Natural killer cell (primary cell): ENCODE data around the gene TBC1D10A. TPM values are rescaled to one million over a fixed set of nuclear protein-coding genes. Genes with fewer than 3 reads are reported as not detected.

ENCODE experiments used
- ATAC-seq, 3 donors: fragments of 150-1000 bp in 2 of 3; fragments of 200-7000 bp in 1 of 3; cut with Tn5 transposase; 1 replicate in 1 of 3; 2 replicates in 2 of 3; pipeline ENCODE4 v1.10.0; 2021; ENCODE audit warnings: mild to moderate bottlenecking in 2 of 3, moderate library complexity in 2 of 3
- DNase-seq, 2 donors: peaks; one replicate each; pipeline versions ENCODE4 v3.0.0 to v3.0.0-alpha.2; 2013 to 2021; ENCODE audit warnings: mixed read lengths in 1 of 2
- H3K27ac ChIP-seq: one replicate; pipeline ENCODE4 v1.5.1; 2013; ENCODE audit warnings: mild to moderate bottlenecking, low read length
- H3K27me3 ChIP-seq: one replicate; pipeline ENCODE4 v1.6.1; 2013; ENCODE audit warnings: low read length; ENCODE audit not compliant: control insufficient read depth, insufficient read depth
- H3K36me3 ChIP-seq: one replicate; pipeline ENCODE4 v1.6.1; 2013; ENCODE audit warnings: low read length; ENCODE audit not compliant: control insufficient read depth, insufficient read depth
- H3K4me1 ChIP-seq: one replicate; pipeline ENCODE4 v1.6.1; 2013; ENCODE audit warnings: low read length; ENCODE audit not compliant: control insufficient read depth, insufficient read depth
- H3K4me3 ChIP-seq: one replicate; pipeline ENCODE4 v1.5.1; 2013; ENCODE audit warnings: low read length
- H3K9me3 ChIP-seq: one replicate; pipeline ENCODE4 v1.6.1; 2013; ENCODE audit warnings: low read length; ENCODE audit not compliant: control insufficient read depth, insufficient read depth
- H3K27ac Mint-ChIP-seq, 2 donors: one replicate each; pipeline ENCODE4 v1.8.0; 2022; ENCODE audit warnings: mild to moderate bottlenecking in 2 of 2, mixed read lengths in 2 of 2, moderate library complexity in 1 of 2
- H3K27me3 Mint-ChIP-seq, 2 donors: one replicate each; pipeline ENCODE4 v1.8.0; 2022; ENCODE audit warnings: low read depth in 2 of 2, mixed read lengths in 2 of 2
- H3K36me3 Mint-ChIP-seq: one replicate; pipeline ENCODE4 v1.8.0; 2022; ENCODE audit warnings: mixed read lengths
- H3K4me1 Mint-ChIP-seq, 2 donors: one replicate each; pipeline ENCODE4 v1.8.0; 2022; ENCODE audit warnings: mixed read lengths in 2 of 2
- H3K4me3 Mint-ChIP-seq: one replicate; pipeline ENCODE4 v1.8.0; 2022; ENCODE audit warnings: mild to moderate bottlenecking, moderate library complexity, mixed read lengths
- H3K9me3 Mint-ChIP-seq, 2 donors: one replicate each; pipeline ENCODE4 v1.8.0; 2022; ENCODE audit warnings: mixed read lengths in 2 of 2
- CTCF ChIP-seq: fragments of 200-600 bp; IDR thresholded peaks from one replicate; pipeline ENCODE4 v1.8.0; 2022; ENCODE audit warnings: antibody characterized with exemption
- WGBS: methylation state at CpG from one replicate; pipeline ENCODE4 v1.1.7; 2013; ENCODE audit warnings: missing lambda C conversion rate; ENCODE audit not compliant: insufficient coverage; 5-methylcytosine and 5-hydroxymethylcytosine counted together
- intact Hi-C: fragments of 100-400 bp; cut with micrococcal nuclease; formaldehyde crosslinking; loops from one replicate; pipeline ENCODE4 v1.14.2; 2022
- total RNA-seq, 4 donors: library from RNA; stranded (reverse); fragments of 120-200 nt in 1 of 4; gene quantifications; one replicate each; pipeline versions ENCODE4 v1.2.3 to v1.2.4, GENCODE V29; 2013 to 2022

Gene TBC1D10A
- total RNA-seq, 3 donors from 2014 or later (not counting 1 experiment from before 2014, with no cell fraction given): 38.9 to 48.0 (median 47.9) TPM

DNA sequence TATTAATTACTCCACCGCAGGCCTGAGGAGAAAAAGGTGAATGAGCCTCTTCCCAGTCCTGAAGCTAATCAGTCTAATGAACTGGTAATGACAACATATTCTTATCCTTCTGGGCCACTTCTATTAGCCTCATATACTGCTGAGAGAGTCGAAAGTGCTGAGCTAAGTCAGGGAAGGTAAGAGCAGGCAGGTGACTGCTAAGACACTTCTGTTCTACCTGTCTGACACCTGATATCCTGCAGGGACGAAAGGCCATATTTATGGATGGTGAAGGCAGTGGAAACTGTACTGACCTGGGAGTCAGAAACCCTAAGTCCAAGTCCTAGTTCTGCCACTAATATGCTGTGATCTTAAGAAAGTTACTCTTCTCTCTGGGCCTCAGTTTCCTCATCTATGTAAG lies 3.5 kb downstream of the TBC1D10A start:
- TF ChIP-seq CTCF: no peak
- no peak overlapping the region for H3K27ac ChIP-seq
- WGBS: 97% methylated on average over 3 of the region's 3 CpGs
- H3K9me3 ChIP-seq: no peaks in the 10 kb centered on the region
- DNase-seq (no peak), ATAC-seq (no peak)
- Mint-ChIP-seq H3K4me1 (peaks cover 66 to 83% of the 10 kb centered on the region in 2 donors), H3K36me3 (no peaks in the 10 kb centered on the region), H3K27ac (no peak overlapping the region), H3K4me3 (no peak overlapping the region), H3K27me3 (no peaks in the 10 kb centered on the region), H3K9me3 (no peaks in the 10 kb centered on the region)
- peaks cover 18% of the 10 kb centered on the region for H3K36me3 ChIP-seq
- H3K4me3 ChIP-seq: no peak overlapping the region
- peaks cover 76% of the 10 kb centered on the region for H3K4me1 ChIP-seq
- no peaks in the 10 kb centered on the region for H3K27me3 ChIP-seq
- intact Hi-C loops: no loop called here

DNA sequence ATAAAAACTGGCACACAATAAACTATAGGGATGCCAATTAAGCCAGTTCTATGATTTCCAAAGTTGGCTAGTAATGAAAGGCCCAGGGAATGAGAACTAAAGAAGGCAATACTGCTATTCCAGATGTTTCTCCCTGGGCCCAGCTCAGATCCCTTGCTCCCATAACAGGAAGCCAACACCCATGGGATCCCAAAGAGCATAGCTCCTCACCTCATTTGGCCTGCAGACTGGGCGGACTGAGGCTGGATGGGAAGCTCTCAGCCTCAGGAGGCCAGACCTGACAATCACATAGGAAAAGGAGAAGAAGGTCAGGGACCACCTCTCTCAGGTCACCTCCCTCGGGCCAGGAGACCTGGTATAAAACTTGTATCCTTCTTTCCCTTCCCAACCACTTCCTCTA lies 5.3 kb downstream of the TBC1D10A start:
- H3K9me3 Mint-ChIP-seq: no peaks in the 10 kb centered on the region
- peak overlapping the region; percentile 49 to 60 for H3K27ac Mint-ChIP-seq
- no peaks in the 10 kb centered on the region for H3K27me3 Mint-ChIP-seq
- peaks cover 67 to 91% of the 10 kb centered on the region in 2 donors for H3K4me1 Mint-ChIP-seq
- TF ChIP-seq CTCF: no peak
- Histone ChIP-seq H3K4me1 (peaks cover 80% of the 10 kb centered on the region), H3K4me3 (no peak overlapping the region), H3K27ac (no peak overlapping the region), H3K36me3 (peaks cover 18% of the 10 kb centered on the region), H3K9me3 (no peaks in the 10 kb centered on the region), H3K27me3 (no peaks in the 10 kb centered on the region)
- 92% methylated on average over 2 of the region's 2 CpGs for WGBS
- H3K36me3 Mint-ChIP-seq: no peaks in the 10 kb centered on the region
- ATAC-seq (no peak), DNase-seq (no peak)
- intact Hi-C loops: loop anchor here (2.0 kb wide), 1 partner anchor 15 kb away; no protein-coding TSS in a partner anchor
- no peak overlapping the region for H3K4me3 Mint-ChIP-seq

GRCh38 chr22:30320021-30320556 lies 6.7 kb downstream of the TBC1D10A start:
- no peaks in the 10 kb centered on the region for H3K9me3 Mint-ChIP-seq
- ATAC-seq (no peak), DNase-seq (no peak)
- Histone ChIP-seq H3K9me3 (no peaks in the 10 kb centered on the region), H3K36me3 (peaks cover 18% of the 10 kb centered on the region), H3K27me3 (no peaks in the 10 kb centered on the region), H3K27ac (no peak overlapping the region), H3K4me1 (peaks cover 83% of the 10 kb centered on the region), H3K4me3 (no peak overlapping the region)
- no peak for TF ChIP-seq CTCF
- no peaks in the 10 kb centered on the region for H3K27me3 Mint-ChIP-seq
- H3K4me3 Mint-ChIP-seq: no peak overlapping the region
- peaks cover 72 to 92% of the 10 kb centered on the region in 2 donors for H3K4me1 Mint-ChIP-seq
- intact Hi-C loops: loop anchor here (2.0 kb wide), 1 partner anchor 13 kb away; no protein-coding TSS in a partner anchor
- 96% methylated on average over 3 of the region's 3 CpGs for WGBS
- peak overlapping the region; percentile 13 to 77 for H3K27ac Mint-ChIP-seq
- no peaks in the 10 kb centered on the region for H3K36me3 Mint-ChIP-seq
